ENCODE data around the gene C17orf107. TPM values are rescaled to one million over a fixed set of nuclear protein-coding genes. Genes with fewer than 3 reads are reported as not detected.
A peak's percentile ranks its signal among the peaks of the same experiment; 100 is the strongest.

The C17orf107 gene
- total and polyA plus RNA-seq, 2 donors (not counting 1 experiment from before 2014, with no cell fraction given): 3.9 to 4.6 TPM

GRCh38 chr17:4850246-4850645, 49.1 kb upstream of the C17orf107 start:
- H3K27ac ChIP-seq (ENCODE audit: low read length in 2 of 2): no peak overlapping the region
- no peak for ATAC-seq (ENCODE audit: low read depth)
- peaks cover 0 to under 1% of the 10 kb centered on the region in 2 experiments for H3K36me3 ChIP-seq (replicated peaks in 1 of 2; ENCODE audit: control extremely low read depth in 1 of 2, control insufficient read depth in 1 of 2, extremely low read depth in 1 of 2, insufficient read depth in 2 of 2, low read length in 1 of 2)
- no peak overlapping the region for H3K27ac Mint-ChIP-seq
- H3K9me3 ChIP-seq (ENCODE audit: control extremely low read depth in 1 of 3, control insufficient read depth in 2 of 3, insufficient read depth in 1 of 3, low read length in 2 of 3): no peaks in the 10 kb centered on the region
- DNase-seq: no peak
- TF ChIP-seq CTCF (IDR thresholded peaks at IDR 0.05): no peak
- no peak for TF ChIP-seq EZH2 (IDR thresholded peaks at IDR 0.05; ENCODE audit: borderline replicate concordance, insufficient read depth, low read depth, low read length, poor library complexity, severe bottlenecking)
- 100% methylated on average over 1 of the region's 2 CpGs for WGBS (ENCODE audit: insufficient coverage)
- peaks cover 81% of the 10 kb centered on the region for H3K79me2 ChIP-seq (ENCODE audit: control insufficient read depth, insufficient read depth, low read length)
- H3K4me1 ChIP-seq (ENCODE audit: control insufficient read depth in 2 of 2, insufficient read depth in 2 of 2, low read length in 2 of 2): no peaks in the 10 kb centered on the region
- H3K9me3 Mint-ChIP-seq (ENCODE audit: insufficient read depth): no peaks in the 10 kb centered on the region
- intact Hi-C loops (cut with micrococcal nuclease): no loop called here
- no peak overlapping the region for H3K4me3 Mint-ChIP-seq
- ChIA-PET CTCF (interaction anchor here (1.3 kb wide), 1 partner anchor 10 kb away, joined by 4 read pairs; no protein-coding TSS in a partner anchor), POLR2A (no interaction called here)
- H3K27me3 ChIP-seq (replicated peaks in 1 of 4; ENCODE audit: control extremely low read depth in 1 of 4, control insufficient read depth in 3 of 4, insufficient read depth in 4 of 4, low read length in 3 of 4): no peaks in the 10 kb centered on the region
- peaks cover 85% of the 10 kb centered on the region for H4K20me1 ChIP-seq (ENCODE audit: control insufficient read depth, insufficient read depth, low read length, poor library complexity, severe bottlenecking)
- H2AFZ ChIP-seq (ENCODE audit: insufficient read depth, low read depth, low read length, poor library complexity, severe bottlenecking): no peak overlapping the region
- H3K27me3 Mint-ChIP-seq: no peaks in the 10 kb centered on the region
- H3K4me2 ChIP-seq (replicated peaks; ENCODE audit: low read depth, low read length, poor library complexity, severe bottlenecking): no peak overlapping the region
- H3K4me1 Mint-ChIP-seq: peaks cover 22% of the 10 kb centered on the region
- no peak overlapping the region for H3K4me3 ChIP-seq (ENCODE audit: control extremely low read depth in 1 of 5, extremely low read depth in 1 of 5, insufficient read depth in 1 of 5, low read depth in 2 of 5, low read length in 4 of 5)
- no peak overlapping the region for H3K9ac ChIP-seq (ENCODE audit: low read length)

GRCh38 chr17:4851084-4851483, 48.3 kb upstream of the C17orf107 start:
- no peak for ATAC-seq (ENCODE audit: low read depth)
- 80% methylated on average over 1 of the region's 3 CpGs for WGBS (ENCODE audit: insufficient coverage)
- H3K79me2 ChIP-seq (ENCODE audit: control insufficient read depth, insufficient read depth, low read length): peaks cover 74% of the 10 kb centered on the region

More at GRCh38 chr17:4851084-4851483, 48.3 kb upstream of the C17orf107 start:
- peaks cover 0 to 3% of the 10 kb centered on the region in 2 experiments for H3K36me3 ChIP-seq (replicated peaks in 1 of 2; ENCODE audit: control extremely low read depth in 1 of 2, control insufficient read depth in 1 of 2, extremely low read depth in 1 of 2, insufficient read depth in 2 of 2, low read length in 1 of 2)
- H3K9ac ChIP-seq (ENCODE audit: low read length): no peak overlapping the region
- ChIA-PET CTCF (interaction anchor here (1.3 kb wide), 1 partner anchor 9 kb away, joined by 4 read pairs; no protein-coding TSS in a partner anchor), POLR2A (no interaction called here)
- TF ChIP-seq CTCF (IDR thresholded peaks at IDR 0.05) (no peak), EZH2 (IDR thresholded peaks at IDR 0.05; ENCODE audit: borderline replicate concordance, insufficient read depth, low read depth, low read length, poor library complexity, severe bottlenecking) (no peak)
- peak overlapping the region; percentile 53 for H3K27ac Mint-ChIP-seq
- H2AFZ ChIP-seq (ENCODE audit: insufficient read depth, low read depth, low read length, poor library complexity, severe bottlenecking): no peak overlapping the region
- no peak overlapping the region for H3K4me2 ChIP-seq (replicated peaks; ENCODE audit: low read depth, low read length, poor library complexity, severe bottlenecking)
- no peak overlapping the region for H3K4me3 ChIP-seq (ENCODE audit: control extremely low read depth in 1 of 5, extremely low read depth in 1 of 5, insufficient read depth in 1 of 5, low read depth in 2 of 5, low read length in 4 of 5)
- intact Hi-C loops (cut with micrococcal nuclease): no loop called here
- H3K27me3 ChIP-seq (replicated peaks in 1 of 4; ENCODE audit: control extremely low read depth in 1 of 4, control insufficient read depth in 3 of 4, insufficient read depth in 4 of 4, low read length in 3 of 4): no peaks in the 10 kb centered on the region
- H3K4me1 Mint-ChIP-seq: peaks cover 22% of the 10 kb centered on the region
- H3K9me3 ChIP-seq (ENCODE audit: control extremely low read depth in 1 of 3, control insufficient read depth in 2 of 3, insufficient read depth in 1 of 3, low read length in 2 of 3): no peaks in the 10 kb centered on the region
- H3K4me1 ChIP-seq (ENCODE audit: control insufficient read depth in 2 of 2, insufficient read depth in 2 of 2, low read length in 2 of 2): no peaks in the 10 kb centered on the region
- H3K9me3 Mint-ChIP-seq (ENCODE audit: insufficient read depth): no peaks in the 10 kb centered on the region
- no peak for DNase-seq
- peaks cover 78% of the 10 kb centered on the region for H4K20me1 ChIP-seq (ENCODE audit: control insufficient read depth, insufficient read depth, low read length, poor library complexity, severe bottlenecking)
- H3K27ac ChIP-seq (ENCODE audit: low read length in 2 of 2): no peak overlapping the region
- H3K4me3 Mint-ChIP-seq: no peak overlapping the region
- no peaks in the 10 kb centered on the region for H3K27me3 Mint-ChIP-seq
